ENCODE results near the gene FNDC3B. TPM values are rescaled to one million over a fixed set of nuclear protein-coding genes. Genes with fewer than 3 reads are reported as not detected.

The FNDC3B gene
- total and polyA plus RNA-seq, 2 donors (not counting 3 experiments of a cell fraction or from before 2014, with no cell fraction given): 91.6 to 295 TPM

DNA sequence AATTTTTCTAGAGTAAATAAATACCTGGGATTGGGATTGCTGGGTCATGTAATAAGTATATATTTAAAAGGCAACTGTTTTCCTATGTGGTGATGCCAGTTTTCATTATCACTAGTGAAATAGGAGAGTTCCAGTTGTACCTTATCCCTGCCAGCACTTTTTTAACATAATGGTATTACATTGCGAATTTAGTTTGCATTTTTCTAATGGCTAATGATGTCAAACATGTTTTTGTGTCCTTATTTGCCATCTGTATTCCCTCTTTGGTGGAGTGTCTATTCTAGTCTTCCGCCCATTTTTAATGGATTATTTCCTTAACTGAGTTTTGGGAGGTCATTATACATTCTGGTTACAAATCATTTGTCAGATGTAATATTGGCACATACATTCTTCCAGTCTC, 320.6 kb downstream of the FNDC3B start:
- peaks cover 21 to 40% of the 10 kb centered on the region in 2 experiments for H3K36me3 ChIP-seq (ENCODE audit: control insufficient read depth in 2 of 2, extremely low read depth in 1 of 2, insufficient read depth in 2 of 2, low read length in 2 of 2)
- intact Hi-C loops (cut with micrococcal nuclease) (loop anchor here (5.0 kb wide), 1 partner anchor 307 kb away; no protein-coding TSS in a partner anchor), dilution Hi-C loops (cut with MboI; ENCODE audit: extremely low pct_ligation_motif_present, low sequenced_read_pairs) (no loop called here)
- H3K4me3 ChIP-seq (replicated peaks in 1 of 3; ENCODE audit: insufficient read depth in 1 of 3, low read depth in 1 of 3, low read length in 3 of 3): no peak overlapping the region
- H3K27ac ChIP-seq (ENCODE audit: insufficient read depth, low read depth, low read length): no peak overlapping the region
- H3K27me3 ChIP-seq (ENCODE audit: control insufficient read depth in 2 of 2, insufficient read depth in 2 of 2, low read length in 2 of 2): no peaks in the 10 kb centered on the region
- BruUV-seq (replicated peaks): no TSS peak
- H3K9ac ChIP-seq (replicated peaks; ENCODE audit: extremely low read depth, insufficient read depth, low read length): no peak overlapping the region
- no peak for DNase-seq (ENCODE audit: low read depth, low spot score)
- TF ChIP-seq, protein P1, sequence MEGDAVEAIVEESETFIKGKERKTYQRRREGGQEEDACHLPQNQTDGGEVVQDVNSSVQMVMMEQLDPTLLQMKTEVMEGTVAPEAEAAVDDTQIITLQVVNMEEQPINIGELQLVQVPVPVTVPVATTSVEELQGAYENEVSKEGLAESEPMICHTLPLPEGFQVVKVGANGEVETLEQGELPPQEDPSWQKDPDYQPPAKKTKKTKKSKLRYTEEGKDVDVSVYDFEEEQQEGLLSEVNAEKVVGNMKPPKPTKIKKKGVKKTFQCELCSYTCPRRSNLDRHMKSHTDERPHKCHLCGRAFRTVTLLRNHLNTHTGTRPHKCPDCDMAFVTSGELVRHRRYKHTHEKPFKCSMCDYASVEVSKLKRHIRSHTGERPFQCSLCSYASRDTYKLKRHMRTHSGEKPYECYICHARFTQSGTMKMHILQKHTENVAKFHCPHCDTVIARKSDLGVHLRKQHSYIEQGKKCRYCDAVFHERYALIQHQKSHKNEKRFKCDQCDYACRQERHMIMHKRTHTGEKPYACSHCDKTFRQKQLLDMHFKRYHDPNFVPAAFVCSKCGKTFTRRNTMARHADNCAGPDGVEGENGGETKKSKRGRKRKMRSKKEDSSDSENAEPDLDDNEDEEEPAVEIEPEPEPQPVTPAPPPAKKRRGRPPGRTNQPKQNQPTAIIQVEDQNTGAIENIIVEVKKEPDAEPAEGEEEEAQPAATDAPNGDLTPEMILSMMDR (IDR thresholded peaks at IDR 0.05; ENCODE audit: extremely low read depth in 1 of 2, insufficient read depth in 1 of 2, low read depth in 1 of 2, low read length in 2 of 2): no peak
- TF ChIP-seq, protein P2, sequence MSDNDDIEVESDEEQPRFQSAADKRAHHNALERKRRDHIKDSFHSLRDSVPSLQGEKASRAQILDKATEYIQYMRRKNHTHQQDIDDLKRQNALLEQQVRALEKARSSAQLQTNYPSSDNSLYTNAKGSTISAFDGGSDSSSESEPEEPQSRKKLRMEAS (IDR thresholded peaks at IDR 0.05; ENCODE audit: insufficient read depth, insufficient read length): no peak
- TF ChIP-seq MYC (IDR thresholded peaks at IDR 0.05; ENCODE audit: low read depth, low read length) (no peak), JUN (IDR thresholded peaks at IDR 0.05; ENCODE audit: borderline replicate concordance, insufficient read depth, insufficient read length, low read depth) (no peak), EZH2 (IDR thresholded peaks at IDR 0.05; ENCODE audit: borderline replicate concordance, low read depth, low read length, severe bottlenecking) (no peak), POLR2A (IDR thresholded peaks at IDR 0.05; ENCODE audit: low read depth, low read length) (no peak), FOS (IDR thresholded peaks at IDR 0.05; ENCODE audit: borderline replicate concordance, insufficient read depth, low read length) (no peak), POLR2AphosphoS5 (IDR thresholded peaks at IDR 0.05; ENCODE audit: insufficient read depth, low read depth, low read length) (no peak), GATA2 (IDR thresholded peaks at IDR 0.05; ENCODE audit: insufficient read depth, insufficient read length, low read depth, low read length) (no peak)
- H3K79me2 ChIP-seq (ENCODE audit: control insufficient read depth, insufficient read depth, low read length): peaks cover 11% of the 10 kb centered on the region
- H3K9me3 ChIP-seq (replicated peaks; ENCODE audit: control insufficient read depth, insufficient read depth, low read length): no peaks in the 10 kb centered on the region
- FAIRE-seq: no peak
- POLR2A ChIA-PET: no interaction called here
- H2AFZ ChIP-seq (ENCODE audit: low read depth, low read length): no peak overlapping the region
- no peaks in the 10 kb centered on the region for H4K20me1 ChIP-seq (replicated peaks; ENCODE audit: control insufficient read depth, extremely low read depth, insufficient read depth, low read length)
- no peaks in the 10 kb centered on the region for H3K9me1 ChIP-seq (replicated peaks; ENCODE audit: control insufficient read depth, extremely low read depth, insufficient read depth, low read length)
- CTCF ChIA-PET: interaction anchor here (2.4 kb wide), 1 partner anchor 306 kb away, joined by 6 read pairs; no protein-coding TSS in a partner anchor
- no peak overlapping the region for H3K4me2 ChIP-seq (ENCODE audit: insufficient read depth, low read length)
- peaks cover 14% of the 10 kb centered on the region for H3K4me1 ChIP-seq (ENCODE audit: control insufficient read depth, extremely low read depth, insufficient read depth, low read length)
